HG03159 (cell line): ENCODE data around the gene CPLX1.
A peak's percentile ranks its signal among the peaks of the same experiment; 100 is the strongest.
"Not testable (repeated sequence)": the region's sequence is repeated elsewhere in the genome, so short reads cannot be mapped to it uniquely, and the experiment has no call there.

ENCODE experiments used
- ATAC-seq: cut with Tn5 transposase; IDR thresholded peaks from one replicate; pipeline ENCODE4 v1.9.1; 2021; ENCODE audit warnings: mild to moderate bottlenecking, moderate library complexity; ENCODE audit not compliant: unreplicated experiment

Gene CPLX1

GRCh38 chr4:761739-762138 is 64.2 kb downstream of the CPLX1 start:
- ATAC-seq = no peak

DNA sequence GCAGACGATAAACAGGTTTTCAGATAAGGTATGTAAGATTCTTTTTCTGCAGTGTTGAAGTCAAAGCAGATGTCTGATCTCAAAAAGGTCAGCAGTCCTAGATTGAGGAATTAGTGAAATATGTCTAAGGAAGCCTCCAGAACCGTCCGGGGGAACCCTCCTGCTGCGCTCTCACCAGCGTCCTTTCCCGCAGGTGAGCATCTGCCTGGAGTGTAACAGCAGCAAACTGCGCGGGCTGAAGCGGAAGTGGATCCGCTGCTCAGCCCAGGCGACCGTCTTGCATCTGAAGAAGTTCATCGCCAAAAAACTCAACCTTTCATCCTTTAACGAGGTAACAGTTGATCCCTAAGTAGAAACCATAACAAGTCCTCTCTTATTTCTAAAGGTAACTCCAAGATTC is 64.8 kb downstream of the CPLX1 start:
- no peak for ATAC-seq

DNA sequence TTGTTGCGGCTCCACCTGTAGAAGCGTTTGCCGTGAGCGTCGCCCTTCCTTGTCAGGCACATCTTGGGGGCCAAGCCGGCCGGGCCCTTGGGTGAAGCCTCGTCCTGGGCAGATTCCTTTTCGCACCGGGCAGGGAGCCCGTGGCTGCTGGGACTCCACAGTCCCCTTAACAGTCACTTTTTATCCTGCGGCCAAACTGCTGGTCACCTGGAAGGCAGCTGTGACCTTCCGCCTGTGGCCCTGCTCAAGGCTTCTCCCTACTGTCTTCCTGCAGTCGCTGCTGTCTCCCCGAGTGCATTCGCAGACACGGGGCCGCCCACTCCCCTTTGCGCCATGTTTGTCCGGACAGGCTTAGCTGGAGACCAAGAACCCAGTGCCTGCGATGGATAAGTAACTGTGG is 65.3 kb downstream of the CPLX1 start:
- no peak for ATAC-seq

DNA sequence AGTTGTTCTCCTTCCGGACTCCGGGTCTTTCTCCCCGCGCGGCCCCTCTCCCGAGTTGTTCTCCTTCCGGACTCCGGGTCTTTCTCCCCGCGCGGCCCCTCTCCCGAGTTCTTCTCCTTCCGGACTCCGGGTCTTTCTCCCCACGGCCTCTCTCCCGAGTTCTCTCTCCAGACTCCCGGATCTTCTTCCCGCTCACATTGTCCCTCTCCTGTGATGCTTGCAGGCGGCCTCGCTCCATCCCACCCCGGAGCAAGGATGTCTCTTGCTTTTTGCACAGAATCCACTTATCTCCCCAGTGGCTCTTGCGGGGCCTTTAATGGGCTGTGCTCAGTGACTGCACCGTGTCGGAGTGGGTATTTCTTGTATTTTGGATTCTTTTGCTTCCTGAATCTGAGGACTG is 66.1 kb downstream of the CPLX1 start:
- not testable (repeated sequence) for ATAC-seq

GRCh38 chr4:757111-757510 is 68.8 kb downstream of the CPLX1 start:
- no peak for ATAC-seq

GRCh38 chr4:754221-755120 is 71.5 kb downstream of the CPLX1 start:
- no peak for ATAC-seq

DNA sequence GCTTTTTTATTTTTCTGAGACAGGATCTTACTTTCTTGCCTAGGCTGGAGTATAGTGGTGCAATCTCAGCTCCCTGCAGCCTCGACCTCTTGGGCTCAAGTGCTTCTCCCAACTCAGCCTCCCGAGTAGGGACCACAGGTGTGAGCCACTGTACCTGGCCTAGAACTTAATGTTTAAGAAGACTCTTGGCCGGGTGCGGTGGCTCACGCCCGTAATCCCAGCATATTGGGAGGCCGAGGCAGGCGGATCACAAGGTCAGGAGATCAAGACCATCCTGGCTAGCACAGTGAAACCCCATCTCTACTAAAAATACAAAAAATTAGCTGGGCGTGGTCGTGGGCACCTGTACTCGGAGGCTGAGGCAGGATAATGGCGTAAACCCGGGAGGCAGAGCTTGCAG is 72.7 kb downstream of the CPLX1 start:
- not testable (repeated sequence) for ATAC-seq

DNA sequence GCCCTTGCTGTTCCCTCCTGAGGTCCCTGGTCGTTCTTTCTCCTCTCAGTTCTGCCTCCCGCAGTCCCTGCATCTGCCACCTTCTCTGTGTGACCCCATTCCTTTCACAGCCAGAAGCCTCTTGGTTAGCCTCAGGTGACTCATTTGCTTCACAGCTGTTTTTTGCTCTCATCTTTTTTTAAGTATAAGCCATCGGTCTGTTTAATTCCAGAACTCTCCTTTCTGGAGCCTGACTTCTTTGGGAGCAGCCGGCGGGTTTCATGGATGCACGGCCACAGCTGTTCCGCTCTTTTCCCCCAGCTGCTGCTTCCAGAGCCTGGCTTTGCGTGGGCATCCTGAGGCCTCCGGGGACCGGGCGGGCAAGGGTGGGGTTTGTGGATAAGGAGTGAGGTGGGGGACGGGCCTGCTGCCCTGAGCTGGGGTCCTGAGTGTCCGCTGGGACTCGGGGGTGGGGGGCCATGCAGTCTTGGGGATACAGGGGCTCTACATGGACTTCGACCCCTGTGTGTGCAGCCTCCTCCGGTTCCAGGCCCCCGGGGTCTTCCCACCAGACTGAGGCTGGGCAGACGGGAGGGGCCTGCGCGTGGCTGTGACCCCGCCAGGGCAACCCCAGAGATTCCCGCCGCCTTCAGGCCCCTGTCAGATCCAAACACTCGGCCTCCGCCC is 73.6 kb downstream of the CPLX1 start:
- no peak for ATAC-seq

DNA sequence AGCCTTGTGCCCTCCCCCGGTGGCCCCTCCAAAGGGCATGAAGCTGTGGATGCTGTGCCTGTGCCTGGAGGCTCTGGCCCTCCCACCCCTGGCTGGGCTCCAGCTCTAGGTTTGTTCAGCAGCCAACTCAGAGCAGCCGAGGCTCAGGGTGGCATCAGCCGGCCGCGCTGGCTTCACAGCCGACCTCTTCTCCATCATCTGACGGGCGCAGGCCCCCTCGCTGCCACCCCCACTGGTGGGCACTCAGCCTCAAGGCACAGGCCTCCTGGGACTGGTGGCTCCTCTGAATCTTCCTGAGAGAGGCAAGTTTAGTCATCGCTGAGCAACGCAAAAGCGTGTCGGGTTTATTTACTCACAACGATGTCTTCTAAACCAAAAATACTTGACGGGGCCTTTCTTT is 74.3 kb downstream of the CPLX1 start:
- ATAC-seq = no peak

DNA sequence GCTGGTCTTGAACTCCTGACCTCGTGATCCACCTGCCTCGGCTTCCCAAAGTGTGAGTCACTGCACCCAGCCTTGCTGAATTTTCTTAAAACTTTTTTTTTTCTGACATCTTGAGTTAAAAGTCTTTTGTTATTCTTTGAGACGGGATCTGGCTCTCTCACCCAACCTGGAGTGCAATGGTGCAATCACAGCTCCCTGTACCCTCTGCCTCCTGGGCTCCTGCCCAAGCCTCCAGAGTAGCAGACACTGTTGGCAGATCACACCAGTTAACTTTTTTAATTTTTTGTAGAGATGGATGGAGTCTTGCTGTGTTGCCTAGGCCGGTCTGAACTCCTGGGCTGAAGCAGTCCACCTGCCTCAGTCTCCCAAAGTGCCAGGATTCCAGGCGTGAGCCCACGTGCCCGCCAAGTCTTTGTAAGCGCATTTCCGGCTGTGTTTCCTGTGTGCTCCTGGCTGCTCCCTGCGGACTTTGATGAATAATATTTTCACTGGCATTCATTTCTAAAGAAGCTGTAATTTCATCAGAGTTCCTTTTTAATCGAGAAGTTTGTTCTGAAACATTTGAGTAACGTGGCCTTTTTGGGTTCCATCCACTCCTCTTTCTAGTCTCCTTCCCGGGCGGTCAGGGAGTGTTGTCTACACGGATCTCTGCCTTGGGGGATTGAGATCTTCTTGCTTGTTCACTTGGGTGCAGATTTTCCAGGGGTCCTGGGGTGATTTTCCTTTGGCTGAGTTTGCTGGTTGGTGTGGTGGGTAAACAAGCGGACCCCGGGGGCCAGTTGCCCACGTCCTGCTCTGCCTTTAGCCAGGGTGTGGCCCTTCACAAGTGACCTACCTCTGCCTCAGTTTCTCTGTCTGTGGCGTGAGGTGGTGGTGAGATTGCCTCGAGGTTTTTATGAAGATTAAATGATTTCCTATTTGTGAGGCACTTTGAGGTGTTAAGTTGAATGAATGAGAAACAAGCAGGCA is 75.9 kb downstream of the CPLX1 start:
- no peak for ATAC-seq

- ATAC-seq = no peak
These were observed 77.5 kb downstream of the CPLX1 start for GRCh38 chr4:748461-748860.

DNA sequence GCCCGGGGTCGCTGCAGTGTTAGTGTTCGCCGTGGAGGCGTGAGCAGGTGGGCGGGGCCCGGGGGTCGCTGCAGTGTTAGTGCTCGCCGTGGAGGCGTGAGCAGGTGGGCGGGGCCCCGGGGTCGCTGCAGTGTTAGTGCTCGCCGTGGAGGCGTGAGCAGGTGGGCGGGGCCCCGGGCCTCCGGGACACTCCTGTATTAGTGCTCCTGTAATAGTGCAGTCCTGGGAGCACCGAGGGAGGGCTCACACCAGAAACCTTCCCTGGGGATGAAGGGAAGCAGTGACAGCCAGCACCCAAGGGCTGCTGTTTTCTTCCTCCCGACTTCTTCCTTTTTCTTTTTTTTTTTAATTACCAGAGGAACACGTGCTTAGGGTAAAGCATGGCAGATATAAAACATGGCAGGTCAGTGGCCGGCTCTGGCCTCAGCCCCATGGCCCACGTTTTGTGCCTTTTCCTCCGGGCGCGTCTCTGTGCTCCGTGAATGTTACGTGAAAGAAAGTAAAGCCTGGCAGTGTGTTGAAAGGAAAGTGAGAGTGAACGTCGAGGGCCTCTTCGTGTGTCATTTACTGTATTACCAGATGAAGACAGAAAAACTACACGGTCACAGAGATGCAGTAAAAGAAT is 78.3 kb downstream of the CPLX1 start:
- ATAC-seq = no peak

DNA sequence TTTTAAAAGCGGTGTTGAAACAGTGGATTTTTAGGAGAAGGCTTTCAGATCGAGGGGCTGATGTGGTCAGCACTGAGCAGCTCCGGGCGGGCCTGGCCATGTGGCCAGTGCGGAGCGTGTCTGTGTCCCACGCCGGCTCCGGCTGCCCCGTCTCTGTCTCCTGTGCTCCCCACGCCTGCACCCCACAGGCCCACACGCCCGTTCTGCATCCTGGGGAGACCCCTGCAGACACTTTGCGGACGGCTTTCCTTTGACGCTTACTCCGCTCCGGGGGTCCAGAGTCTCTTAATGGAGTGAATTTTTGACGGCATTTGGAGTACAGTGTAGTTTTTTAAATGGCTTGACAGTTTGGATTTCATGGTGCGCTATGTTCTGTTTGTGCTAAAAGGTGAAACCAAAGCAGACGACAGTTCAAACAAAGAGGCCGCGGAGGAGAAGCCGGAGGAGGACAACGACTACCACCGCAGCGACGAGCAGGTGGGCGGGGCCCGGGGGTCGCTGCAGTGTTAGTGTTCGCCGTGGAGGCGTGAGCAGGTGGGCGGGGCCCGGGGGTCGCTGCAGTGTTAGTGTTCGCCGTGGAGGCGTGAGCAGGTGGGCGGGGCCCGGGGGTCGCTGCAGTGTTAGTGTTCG is 81.6 kb downstream of the CPLX1 start:
- ATAC-seq = no peak

DNA sequence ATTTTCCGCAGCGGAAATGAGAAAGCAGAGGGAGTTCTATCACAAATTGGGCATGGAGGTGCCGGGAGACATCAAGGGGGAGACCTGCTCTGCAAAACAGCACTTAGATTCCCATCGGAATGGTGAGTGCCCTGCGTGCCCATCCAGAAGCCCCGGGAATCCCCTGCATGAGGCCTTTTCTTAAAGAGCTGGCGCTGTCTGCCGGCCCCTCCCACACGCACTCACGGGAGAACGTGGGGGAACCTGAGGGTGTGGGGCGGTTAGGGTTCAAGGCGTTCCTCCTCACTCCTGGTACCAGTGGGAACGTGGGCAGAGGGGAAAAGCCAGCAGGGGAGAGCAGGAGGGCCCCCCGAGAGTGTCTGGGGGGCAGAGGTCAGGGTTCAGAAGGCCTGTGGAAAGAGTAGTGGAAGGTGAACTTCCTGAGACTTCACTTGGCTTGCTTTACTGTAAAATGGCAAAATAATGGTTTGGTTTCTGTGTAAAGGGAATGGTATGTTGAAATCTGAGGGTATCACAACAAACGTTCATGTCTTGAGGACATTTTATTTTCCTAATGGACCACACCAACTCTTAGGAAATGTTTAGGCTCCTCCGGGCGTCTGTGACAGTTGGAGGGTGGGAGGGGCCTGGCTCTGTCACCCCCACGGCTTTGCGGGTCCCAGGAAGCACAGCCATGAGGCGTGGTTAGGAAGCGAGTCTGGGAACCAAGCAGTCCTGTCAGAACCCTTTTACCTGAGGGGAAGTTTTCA is 82.3 kb downstream of the CPLX1 start:
- no peak for ATAC-seq

GRCh38 chr4:742742-743311 is 83.1 kb downstream of the CPLX1 start:
- peak; percentile 56 for ATAC-seq

DNA sequence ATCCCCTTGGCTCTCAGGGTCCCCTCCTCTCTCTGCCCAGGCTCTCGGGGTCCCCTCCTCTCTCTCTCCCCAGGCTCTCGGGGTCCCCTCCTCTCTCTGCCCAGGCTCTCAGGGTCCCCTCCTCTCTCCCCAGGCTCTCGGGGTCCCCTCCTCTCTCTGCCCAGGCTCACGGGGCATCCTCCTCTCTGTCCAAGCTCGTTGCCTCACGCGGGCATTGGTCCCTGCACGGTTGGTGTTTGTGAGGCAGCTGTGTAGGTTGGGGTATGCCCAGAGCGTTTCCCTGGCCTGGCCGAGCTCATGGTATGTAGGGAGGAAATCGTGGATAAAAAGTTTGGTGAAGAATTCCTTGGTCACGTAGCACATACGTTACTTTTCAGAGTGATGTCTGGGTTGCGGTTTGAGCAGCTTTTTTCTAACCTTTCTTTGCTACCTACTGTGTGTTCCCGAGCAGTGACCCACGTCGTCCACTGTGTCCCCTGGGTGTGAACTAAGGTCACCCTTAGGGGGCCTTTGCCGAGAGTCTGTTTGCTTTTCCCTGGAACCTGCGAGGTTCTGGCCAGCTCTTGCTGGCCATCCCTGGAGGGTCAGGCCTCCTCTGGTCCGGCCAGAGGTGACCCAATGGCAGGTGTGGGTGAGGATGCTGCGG is 83.7 kb downstream of the CPLX1 start:
- no peak for ATAC-seq

DNA sequence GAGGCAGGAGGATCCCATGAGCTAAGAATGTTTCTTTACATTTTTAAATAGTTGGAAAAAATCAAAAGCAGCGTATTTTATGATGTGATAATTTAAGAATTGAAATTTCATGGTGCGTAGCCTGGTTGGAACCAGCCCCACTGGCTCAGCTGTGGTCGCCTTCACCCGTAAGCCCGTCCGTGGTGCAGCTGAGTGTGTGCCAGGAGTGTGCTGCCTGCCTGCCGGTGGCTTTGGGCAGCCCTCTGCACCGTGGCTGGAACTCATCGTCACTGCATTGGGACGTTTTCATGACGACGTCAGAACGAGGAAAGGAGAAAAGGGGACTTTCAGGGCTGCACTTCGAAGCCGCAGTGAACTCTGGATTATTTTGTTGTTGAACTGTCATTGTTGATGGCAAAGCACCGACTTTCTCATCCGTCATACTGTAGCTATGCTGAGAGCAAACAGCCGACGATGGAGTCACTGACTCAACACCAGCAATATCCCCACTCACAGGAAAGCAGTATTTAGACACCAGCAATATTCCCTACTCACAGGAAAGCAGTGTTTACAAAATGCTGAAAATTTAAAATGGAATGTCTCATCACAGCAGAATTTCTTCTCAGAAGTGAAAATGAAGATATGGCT is 85.2 kb downstream of the CPLX1 start:
- ATAC-seq = no peak

DNA sequence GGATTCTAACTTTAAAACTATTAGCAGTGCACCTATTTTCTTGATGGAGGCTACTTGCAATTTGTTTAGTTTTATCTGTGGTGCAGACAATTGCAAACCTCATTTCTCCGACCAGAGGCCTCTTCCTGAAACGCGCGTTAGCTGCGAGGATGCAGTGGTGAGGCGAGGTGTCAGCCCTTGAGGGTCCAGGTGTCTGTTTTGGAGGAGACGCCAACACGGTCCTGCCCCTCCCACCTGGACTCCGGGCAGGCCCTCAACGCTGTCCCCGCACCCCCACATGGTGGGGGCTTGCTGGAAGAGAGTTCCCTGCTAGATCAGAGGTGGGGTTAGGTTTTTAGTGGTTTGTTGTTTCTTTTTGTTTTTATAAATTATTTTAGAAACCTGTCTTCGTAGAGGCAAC is 85.9 kb downstream of the CPLX1 start:
- ATAC-seq = no peak
